ENCODE data around the gene UQCRC2. TPM values are rescaled to one million over a fixed set of nuclear protein-coding genes. Genes with fewer than 3 reads are reported as not detected.

The UQCRC2 gene
- total and polyA plus RNA-seq, 2 donors (not counting 3 experiments of a cell fraction or from before 2014, with no cell fraction given): 132 to 189 TPM

- DNase-seq (ENCODE audit: low read depth, low spot score): no peak
- FAIRE-seq: no peak
- no peaks in the 10 kb centered on the region for H3K27me3 ChIP-seq (ENCODE audit: control insufficient read depth in 2 of 2, insufficient read depth in 2 of 2, low read length in 2 of 2)
- H3K4me1 ChIP-seq (ENCODE audit: control insufficient read depth, extremely low read depth, insufficient read depth, low read length): peaks cover 26% of the 10 kb centered on the region
- H3K4me3 ChIP-seq (replicated peaks in 1 of 3; ENCODE audit: insufficient read depth in 1 of 3, low read depth in 1 of 3, low read length in 3 of 3): no peak overlapping the region
- H3K9me3 ChIP-seq (replicated peaks; ENCODE audit: control insufficient read depth, insufficient read depth, low read length): no peaks in the 10 kb centered on the region
- H3K9me1 ChIP-seq (replicated peaks; ENCODE audit: control insufficient read depth, extremely low read depth, insufficient read depth, low read length): no peaks in the 10 kb centered on the region
- no peak overlapping the region for H2AFZ ChIP-seq (ENCODE audit: low read depth, low read length)
- H3K36me3 ChIP-seq (ENCODE audit: control insufficient read depth in 2 of 2, extremely low read depth in 1 of 2, insufficient read depth in 2 of 2, low read length in 2 of 2): no peaks in the 10 kb centered on the region
- CTCF ChIA-PET: interaction anchor here (0.9 to 27.0 kb wide), 3 partner anchors 10 to 64 kb away, joined by 3 to 994 read pairs (median 3); no protein-coding TSS in a partner anchor
- peaks cover 95% of the 10 kb centered on the region for H3K79me2 ChIP-seq (ENCODE audit: control insufficient read depth, insufficient read depth, low read length)
- POLR2A ChIA-PET: no interaction called here
- no peak overlapping the region for H3K9ac ChIP-seq (replicated peaks; ENCODE audit: extremely low read depth, insufficient read depth, low read length)
- peak overlapping the region; percentile 20 for H3K4me2 ChIP-seq (ENCODE audit: insufficient read depth, low read length)
- TF ChIP-seq EZH2 (IDR thresholded peaks at IDR 0.05; ENCODE audit: borderline replicate concordance, low read depth, low read length, severe bottlenecking) (no peak), GATA2 (IDR thresholded peaks at IDR 0.05; ENCODE audit: insufficient read depth, insufficient read length, low read depth, low read length) (no peak), JUN (IDR thresholded peaks at IDR 0.05; ENCODE audit: borderline replicate concordance, insufficient read depth, insufficient read length, low read depth) (no peak), POLR2A (IDR thresholded peaks at IDR 0.05; ENCODE audit: low read depth, low read length) (no peak), MAX (IDR thresholded peaks at IDR 0.05; ENCODE audit: insufficient read depth, insufficient read length) (no peak), MYC (IDR thresholded peaks at IDR 0.05; ENCODE audit: low read depth, low read length) (no peak), POLR2AphosphoS5 (IDR thresholded peaks at IDR 0.05; ENCODE audit: insufficient read depth, low read depth, low read length) (no peak), CTCF (IDR thresholded peaks at IDR 0.05; ENCODE audit: extremely low read depth in 1 of 2, insufficient read depth in 1 of 2, low read depth in 1 of 2, low read length in 2 of 2) (no peak), FOS (IDR thresholded peaks at IDR 0.05; ENCODE audit: borderline replicate concordance, insufficient read depth, low read length) (no peak)
- H4K20me1 ChIP-seq (replicated peaks; ENCODE audit: control insufficient read depth, extremely low read depth, insufficient read depth, low read length): peaks cover 9% of the 10 kb centered on the region
- dilution Hi-C loops (cut with MboI; ENCODE audit: extremely low pct_ligation_motif_present, low sequenced_read_pairs) (no loop called here), intact Hi-C loops (cut with micrococcal nuclease) (no loop called here)
- no TSS peak for BruUV-seq (replicated peaks)
- H3K27ac ChIP-seq (ENCODE audit: insufficient read depth, low read depth, low read length): no peak overlapping the region
Observed at GRCh38 chr16:22018559-22018958, 65.4 kb downstream of the UQCRC2 start.

All from endothelial cell of umbilical vein (primary cell).